COLO668 (cell line): ENCODE data around the gene EPHB6.

Experiments used
- DNase-seq: peaks from one replicate; lab custom pipeline; 2025; ENCODE audit not compliant: unreplicated experiment; lab: John Stamatoyannopoulos, UW

The EPHB6 gene

GRCh38 chr7:142894112-142894984 is 39.5 kb downstream of the EPHB6 start:
- DNase-seq: no peak

- no peak for DNase-seq
These were observed 40.2 kb downstream of the EPHB6 start for GRCh38 chr7:142894985-142895593.

GRCh38 chr7:142896151-142896550 is 41.3 kb downstream of the EPHB6 start:
- DNase-seq: no peak

GRCh38 chr7:142896741-142897379 is 42.0 kb downstream of the EPHB6 start:
- no peak for DNase-seq

- no peak for DNase-seq
These were observed 42.8 kb downstream of the EPHB6 start for GRCh38 chr7:142897691-142898090.

GRCh38 chr7:142898377-142899170 is 43.7 kb downstream of the EPHB6 start:
- no peak for DNase-seq

- no peak for DNase-seq
These were observed 44.8 kb downstream of the EPHB6 start for GRCh38 chr7:142899661-142900060.

GRCh38 chr7:142901426-142902259 is 46.8 kb downstream of the EPHB6 start:
- DNase-seq: no peak

- DNase-seq: no peak
These were observed 49.3 kb downstream of the EPHB6 start for GRCh38 chr7:142904128-142904527.

GRCh38 chr7:142905759-142906158 is 50.9 kb downstream of the EPHB6 start:
- DNase-seq: no peak

- no peak for DNase-seq
These were observed 51.8 kb downstream of the EPHB6 start for GRCh38 chr7:142906643-142907042.

- no peak for DNase-seq
These were observed 53.4 kb downstream of the EPHB6 start for GRCh38 chr7:142908290-142908689.

- no peak for DNase-seq
These were observed 54.3 kb downstream of the EPHB6 start for GRCh38 chr7:142908921-142909890.

GRCh38 chr7:142910031-142910433 is 55.2 kb downstream of the EPHB6 start:
- no peak for DNase-seq

- DNase-seq: no peak
These were observed 55.6 kb downstream of the EPHB6 start for GRCh38 chr7:142910481-142910880.

GRCh38 chr7:142913051-142913450 is 58.2 kb downstream of the EPHB6 start:
- DNase-seq: no peak

- no peak for DNase-seq
These were observed 58.7 kb downstream of the EPHB6 start for GRCh38 chr7:142913566-142913965.

GRCh38 chr7:142914121-142914520 is 59.2 kb downstream of the EPHB6 start:
- DNase-seq: no peak

GRCh38 chr7:142915315-142915714 is 60.4 kb downstream of the EPHB6 start:
- DNase-seq: no peak
